Measurements from ENCODE around the gene CTBP1.

- TF ChIP-seq CTCF (IDR thresholded peaks at IDR 0.05; ENCODE audit: low read depth, low read length) (no peak), POLR2A (IDR thresholded peaks at IDR 0.05; ENCODE audit: extremely low read depth, insufficient read length) (no peak)
Measured at GRCh38 chr4:1240721-1241465, 8.0 kb downstream of the CTBP1 start.

Measured in NB4 (cell line).